ENCODE results near the gene CDKN2AIPNL. TPM values are rescaled to one million over a fixed set of nuclear protein-coding genes. Genes with fewer than 3 reads are reported as not detected.

CDKN2AIPNL gene
- total RNA-seq (10 to 100 TPM; 14.0 to 17.3 (median 15.3) TPM), total RNA-seq (8.5 to 38.7 (median 12.1) reads per million in 29 experiments)
- 20.3 TPM for total RNA-seq (2013)

DNA sequence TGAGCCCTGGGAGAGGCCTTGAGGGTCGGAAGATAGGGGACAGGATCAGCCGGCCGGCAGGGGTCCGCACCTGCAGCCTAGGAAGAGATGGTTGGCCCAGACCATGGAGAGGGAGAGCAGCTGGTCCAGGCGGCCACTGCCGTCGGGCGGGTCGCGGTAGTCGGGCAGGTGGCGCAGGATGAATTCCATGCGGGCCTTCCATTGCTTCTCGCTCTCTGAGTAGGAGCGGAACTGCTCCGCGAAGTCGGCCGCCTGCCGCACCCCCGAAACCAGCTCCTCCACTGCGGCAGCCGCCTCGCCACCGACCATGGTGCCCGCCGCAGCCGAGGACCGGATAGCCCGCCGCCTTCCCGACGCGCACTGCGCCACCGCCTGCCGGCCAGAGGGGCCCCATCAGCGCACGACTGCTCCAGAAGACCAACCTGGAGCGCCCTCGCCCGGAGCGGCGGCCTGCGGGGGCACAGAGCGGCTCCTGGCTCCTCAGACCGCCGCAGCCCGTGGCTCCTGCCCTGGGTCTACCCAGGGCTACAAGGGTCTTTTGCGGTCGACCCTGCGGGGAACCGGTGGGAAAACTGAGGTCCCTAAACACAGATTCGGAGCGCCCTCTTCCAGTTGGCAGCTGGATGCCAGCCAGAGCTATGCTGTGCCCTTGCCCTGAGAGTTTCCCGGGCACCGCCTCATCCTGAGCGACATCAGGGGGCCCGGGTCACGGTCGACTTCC, at the start of gene CDKN2AIPNL:
TSS of gene CDKN2AIPNL (minus strand) at position 336 of the 721 bp plus-strand sequence. CDS start at position 309, 27 bp downstream.
- 1% methylated on average over 61 of the region's 61 CpGs for WGBS (ENCODE audit: insufficient coverage)
- DNase-seq (peak; percentile 75 to 93 (median 86)), ATAC-seq (replicated peaks in 1 of 4) (peak; percentile 99 to 100 (median 100))

DNA sequence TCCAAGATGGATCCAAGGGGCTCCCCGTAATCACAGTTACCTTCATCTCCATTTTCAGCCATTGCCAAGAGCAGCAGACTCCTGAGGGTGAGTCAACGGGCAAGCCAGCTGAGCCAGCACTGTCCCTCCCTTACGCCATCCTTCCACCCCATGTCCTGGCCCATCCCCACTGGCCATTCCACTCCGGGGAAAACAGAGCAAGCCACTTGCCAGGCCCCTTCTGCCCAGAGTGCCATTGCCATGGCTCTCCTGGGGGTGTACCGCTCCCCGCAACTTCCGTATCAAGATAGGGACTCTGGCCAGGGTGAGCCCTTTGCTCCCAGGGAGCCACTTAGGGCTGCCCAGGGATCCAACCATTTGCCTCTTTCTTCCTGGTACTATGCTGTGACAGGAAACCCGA, 48.9 kb upstream of the CDKN2AIPNL start:
- Histone ChIP-seq H3K27me3 (replicated peaks in 1 of 2; ENCODE audit: control insufficient read depth in 2 of 2, extremely low read depth in 1 of 2, insufficient read depth in 2 of 2, low read length in 1 of 2) (peaks cover 0 to 6% of the 10 kb centered on the region in 2 experiments), H3K27ac (ENCODE audit: low read length) (no peak overlapping the region), H3K36me3 (ENCODE audit: control insufficient read depth in 2 of 2, extremely low read depth in 1 of 2, insufficient read depth in 1 of 2, low read length in 1 of 2) (no peaks in the 10 kb centered on the region), H3K4me3 (ENCODE audit: control insufficient read depth in 1 of 2, extremely low read depth in 1 of 2, low read length in 1 of 2) (no peak overlapping the region), H3K9me3 (no peaks in the 10 kb centered on the region), H3K4me1 (ENCODE audit: control insufficient read depth in 1 of 2, extremely low read depth in 1 of 2, insufficient read depth in 2 of 2, low read length in 2 of 2) (peaks cover 0 to 7% of the 10 kb centered on the region in 2 experiments)
- 70% methylated on average over 7 of the region's 8 CpGs for WGBS (ENCODE audit: insufficient coverage)
- Mint-ChIP-seq H3K4me3 (no peak overlapping the region), H3K27ac (no peak overlapping the region), H3K4me1 (peaks cover 0 to 4% (median 4%) of the 10 kb centered on the region in 3 donors), H3K9me3 (no peaks in the 10 kb centered on the region), H3K36me3 (no peaks in the 10 kb centered on the region), H3K27me3 (no peaks in the 10 kb centered on the region)
- CTCF ChIA-PET: no interaction called here
- POLR2A ChIA-PET: no interaction called here
- DNase-seq (no peak), ATAC-seq (replicated peaks in 1 of 4) (no peak)

More for the DNA sequence above, at the start of gene CDKN2AIPNL:
- Histone ChIP-seq H3K9me3 (no peaks in the 10 kb centered on the region), H3K4me3 (ENCODE audit: control insufficient read depth in 1 of 2, extremely low read depth in 1 of 2, low read length in 1 of 2) (peak within 1 kb of the TSS; percentile 83 to 85), H3K27me3 (replicated peaks in 1 of 2; ENCODE audit: control insufficient read depth in 2 of 2, extremely low read depth in 1 of 2, insufficient read depth in 2 of 2, low read length in 1 of 2) (no peaks in the 10 kb centered on the region), H3K36me3 (ENCODE audit: control insufficient read depth in 2 of 2, extremely low read depth in 1 of 2, insufficient read depth in 1 of 2, low read length in 1 of 2) (no peaks in the 10 kb centered on the region), H3K4me1 (ENCODE audit: control insufficient read depth in 1 of 2, extremely low read depth in 1 of 2, insufficient read depth in 2 of 2, low read length in 2 of 2) (peaks cover 11 to 29% of the 10 kb centered on the region in 2 experiments), H3K27ac (ENCODE audit: low read length) (peak within 1 kb of the TSS; percentile 68)
- Mint-ChIP-seq H3K4me3 (peak within 1 kb of the TSS; percentile 91 to 93 (median 91)), H3K9me3 (no peaks in the 10 kb centered on the region), H3K36me3 (peaks cover 4% of the 10 kb centered on the region), H3K27me3 (no peaks in the 10 kb centered on the region), H3K27ac (peak within 1 kb of the TSS; percentile 87 to 92), H3K4me1 (peaks cover 28 to 42% (median 41%) of the 10 kb centered on the region in 3 donors)
- ChIA-PET POLR2A (interaction anchor here (0.6 to 1.2 kb wide), 5 partner anchors 10 to 113 kb away, joined by 3 to 5 read pairs (median 3); partner anchors contain the start of gene UBE2B (in 1 of the 2)), CTCF (interaction anchor here (0.6 to 1.5 kb wide), 12 partner anchors 18 to 175 kb away, joined by 3 to 11 read pairs (median 4); no protein-coding TSS in a partner anchor)

- no peaks in the 10 kb centered on the region for H3K27me3 Mint-ChIP-seq
- WGBS (ENCODE audit: insufficient coverage): no CpG with 5 or more reads among the region's 1 CpG
- H3K4me3 Mint-ChIP-seq: no peak overlapping the region
- Histone ChIP-seq H3K36me3 (ENCODE audit: control insufficient read depth in 2 of 2, extremely low read depth in 1 of 2, insufficient read depth in 1 of 2, low read length in 1 of 2) (no peaks in the 10 kb centered on the region), H3K27ac (ENCODE audit: low read length) (no peak overlapping the region), H3K27me3 (replicated peaks in 1 of 2; ENCODE audit: control insufficient read depth in 2 of 2, extremely low read depth in 1 of 2, insufficient read depth in 2 of 2, low read length in 1 of 2) (peaks cover 0 to 3% of the 10 kb centered on the region in 2 experiments), H3K4me1 (ENCODE audit: control insufficient read depth in 1 of 2, extremely low read depth in 1 of 2, insufficient read depth in 2 of 2, low read length in 2 of 2) (no peaks in the 10 kb centered on the region), H3K4me3 (ENCODE audit: control insufficient read depth in 1 of 2, extremely low read depth in 1 of 2, low read length in 1 of 2) (no peak overlapping the region), H3K9me3 (no peaks in the 10 kb centered on the region)
- no peak for DNase-seq
- no peaks in the 10 kb centered on the region for H3K36me3 Mint-ChIP-seq
- ATAC-seq (replicated peaks in 1 of 4): no peak
- no peaks in the 10 kb centered on the region for H3K9me3 Mint-ChIP-seq
- no peak overlapping the region for H3K27ac Mint-ChIP-seq
- no peaks in the 10 kb centered on the region for H3K4me1 Mint-ChIP-seq
- POLR2A ChIA-PET: no interaction called here
- CTCF ChIA-PET: no interaction called here
Observed at GRCh38 chr5:134459491-134459890, 47.8 kb upstream of the CDKN2AIPNL start.

GRCh38 chr5:134459010-134459403, 47.3 kb upstream of the CDKN2AIPNL start:
- DNase-seq: no peak
- WGBS (ENCODE audit: insufficient coverage): 88% methylated on average over 5 of the region's 8 CpGs
- no peak for ATAC-seq (replicated peaks in 1 of 4)
- no peaks in the 10 kb centered on the region for H3K36me3 Mint-ChIP-seq
- no peaks in the 10 kb centered on the region for H3K9me3 Mint-ChIP-seq
- Histone ChIP-seq H3K4me1 (ENCODE audit: control insufficient read depth in 1 of 2, extremely low read depth in 1 of 2, insufficient read depth in 2 of 2, low read length in 2 of 2) (no peaks in the 10 kb centered on the region), H3K27ac (ENCODE audit: low read length) (no peak overlapping the region), H3K36me3 (ENCODE audit: control insufficient read depth in 2 of 2, extremely low read depth in 1 of 2, insufficient read depth in 1 of 2, low read length in 1 of 2) (no peaks in the 10 kb centered on the region), H3K4me3 (ENCODE audit: control insufficient read depth in 1 of 2, extremely low read depth in 1 of 2, low read length in 1 of 2) (no peak overlapping the region), H3K27me3 (replicated peaks in 1 of 2; ENCODE audit: control insufficient read depth in 2 of 2, extremely low read depth in 1 of 2, insufficient read depth in 2 of 2, low read length in 1 of 2) (peaks cover 0 to 3% of the 10 kb centered on the region in 2 experiments), H3K9me3 (no peaks in the 10 kb centered on the region)
- ChIA-PET CTCF (interaction anchor here in 1 of 2 donors (0.7 kb wide), 1 partner anchor 192 kb away, joined by 3 read pairs; no protein-coding TSS in a partner anchor), POLR2A (no interaction called here)
- no peak overlapping the region for H3K4me3 Mint-ChIP-seq
- H3K4me1 Mint-ChIP-seq: no peaks in the 10 kb centered on the region
- no peak overlapping the region for H3K27ac Mint-ChIP-seq
- no peaks in the 10 kb centered on the region for H3K27me3 Mint-ChIP-seq

DNA sequence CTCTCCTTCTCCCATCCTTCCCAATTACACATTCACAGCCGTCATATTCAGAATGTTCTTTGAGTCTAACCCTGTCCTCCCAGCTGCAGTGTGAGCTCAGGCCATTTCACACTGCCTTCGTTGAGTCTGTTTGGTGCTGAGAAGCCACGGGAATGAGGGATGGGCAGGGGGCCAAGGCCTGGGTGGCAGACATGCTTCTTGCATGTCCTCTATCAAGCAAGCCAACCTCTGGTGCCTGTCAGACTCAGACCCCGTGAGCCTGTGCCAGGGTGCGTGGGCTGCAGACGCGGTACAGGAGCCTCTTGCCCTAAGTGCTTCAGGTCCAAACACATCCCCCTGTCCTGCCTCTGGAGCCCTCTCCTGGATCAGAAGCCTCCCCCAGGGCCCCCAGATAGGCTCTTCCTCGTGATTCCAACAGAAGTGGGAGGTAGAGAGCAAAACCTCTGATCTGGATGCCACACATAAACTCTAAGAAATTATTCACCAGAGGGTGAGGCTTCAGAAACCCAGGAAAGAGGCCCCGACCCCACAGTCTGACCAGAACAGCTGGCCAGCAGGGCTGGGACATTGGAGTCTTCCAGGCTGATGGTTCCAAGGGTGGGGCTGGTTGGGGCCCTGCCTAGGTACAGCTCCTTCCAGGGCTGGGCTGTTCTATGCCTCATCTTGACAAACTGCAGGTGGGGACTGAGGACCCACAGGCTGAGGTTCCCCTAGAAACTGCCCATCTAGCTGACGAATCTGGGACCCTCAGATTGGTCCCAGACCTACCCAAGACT, 46.7 kb upstream of the CDKN2AIPNL start:
- H3K4me1 Mint-ChIP-seq: no peaks in the 10 kb centered on the region
- no peak overlapping the region for H3K27ac Mint-ChIP-seq
- ChIA-PET CTCF (interaction anchor here in 1 of 2 donors (0.7 kb wide), 1 partner anchor 192 kb away, joined by 3 read pairs; no protein-coding TSS in a partner anchor), POLR2A (no interaction called here)
- Histone ChIP-seq H3K36me3 (ENCODE audit: control insufficient read depth in 2 of 2, extremely low read depth in 1 of 2, insufficient read depth in 1 of 2, low read length in 1 of 2) (no peaks in the 10 kb centered on the region), H3K4me3 (ENCODE audit: control insufficient read depth in 1 of 2, extremely low read depth in 1 of 2, low read length in 1 of 2) (no peak overlapping the region), H3K4me1 (ENCODE audit: control insufficient read depth in 1 of 2, extremely low read depth in 1 of 2, insufficient read depth in 2 of 2, low read length in 2 of 2) (no peaks in the 10 kb centered on the region), H3K27ac (ENCODE audit: low read length) (no peak overlapping the region), H3K27me3 (replicated peaks in 1 of 2; ENCODE audit: control insufficient read depth in 2 of 2, extremely low read depth in 1 of 2, insufficient read depth in 2 of 2, low read length in 1 of 2) (peaks cover 0 to 3% of the 10 kb centered on the region in 2 experiments), H3K9me3 (no peaks in the 10 kb centered on the region)
- DNase-seq: no peak
- H3K27me3 Mint-ChIP-seq: peaks cover 0 to under 1% of the 10 kb centered on the region in 2 donors
- no peaks in the 10 kb centered on the region for H3K36me3 Mint-ChIP-seq
- H3K4me3 Mint-ChIP-seq: no peak overlapping the region
- 70% methylated on average over 6 of the region's 10 CpGs for WGBS (ENCODE audit: insufficient coverage)
- no peaks in the 10 kb centered on the region for H3K9me3 Mint-ChIP-seq
- no peak for ATAC-seq (replicated peaks in 1 of 4)

GRCh38 chr5:134457801-134458200, 46.1 kb upstream of the CDKN2AIPNL start:
- WGBS (ENCODE audit: insufficient coverage): 71% methylated on average over 3 of the region's 3 CpGs
- Mint-ChIP-seq H3K27me3 (peaks cover 0 to 1% of the 10 kb centered on the region in 2 donors), H3K27ac (no peak overlapping the region), H3K4me3 (no peak overlapping the region), H3K36me3 (no peaks in the 10 kb centered on the region), H3K9me3 (no peaks in the 10 kb centered on the region), H3K4me1 (no peaks in the 10 kb centered on the region)
- DNase-seq (no peak), ATAC-seq (replicated peaks in 1 of 4) (no peak)
- H3K27me3 ChIP-seq (replicated peaks in 1 of 2; ENCODE audit: control insufficient read depth in 2 of 2, extremely low read depth in 1 of 2, insufficient read depth in 2 of 2, low read length in 1 of 2): peaks cover 0 to 3% of the 10 kb centered on the region in 2 experiments
- no peaks in the 10 kb centered on the region for H3K9me3 ChIP-seq
- no peaks in the 10 kb centered on the region for H3K4me1 ChIP-seq (ENCODE audit: control insufficient read depth in 1 of 2, extremely low read depth in 1 of 2, insufficient read depth in 2 of 2, low read length in 2 of 2)
- CTCF ChIA-PET: no interaction called here
- H3K36me3 ChIP-seq (ENCODE audit: control insufficient read depth in 2 of 2, extremely low read depth in 1 of 2, insufficient read depth in 1 of 2, low read length in 1 of 2): no peaks in the 10 kb centered on the region
- POLR2A ChIA-PET: no interaction called here
- H3K27ac ChIP-seq (ENCODE audit: low read length): no peak overlapping the region
- no peak overlapping the region for H3K4me3 ChIP-seq (ENCODE audit: control insufficient read depth in 1 of 2, extremely low read depth in 1 of 2, low read length in 1 of 2)
